NCI-H82 (cell line): Measurements from ENCODE around the gene SCNM1.
"Not testable (repeated sequence)": the region's sequence is repeated elsewhere in the genome, so short reads cannot be mapped to it uniquely, and the experiment has no call there.

ENCODE experiments used
- DNase-seq: peaks from one replicate; lab custom pipeline; 2025; lab: John Stamatoyannopoulos, UW

Gene SCNM1

DNA sequence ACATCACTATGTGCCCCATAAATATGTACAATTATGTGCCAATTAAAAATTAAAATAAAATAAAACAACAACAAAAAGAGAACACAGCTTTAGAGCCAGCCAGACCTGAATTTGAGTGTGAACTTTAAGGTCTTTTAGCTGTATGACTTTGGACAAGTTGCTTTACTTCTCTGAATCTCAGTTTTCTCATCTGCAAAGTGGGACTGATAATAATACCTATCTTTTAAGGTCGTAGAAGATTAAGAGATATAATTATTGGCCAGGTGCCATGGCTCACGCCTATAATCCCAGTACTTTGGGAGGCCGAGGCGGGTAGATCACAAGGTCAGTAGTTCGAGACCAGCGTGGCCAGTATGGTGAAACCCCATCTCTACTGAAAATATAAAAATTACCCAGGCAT, 27.4 kb downstream of the SCNM1 start:
- peak; percentile 37 for DNase-seq

DNA sequence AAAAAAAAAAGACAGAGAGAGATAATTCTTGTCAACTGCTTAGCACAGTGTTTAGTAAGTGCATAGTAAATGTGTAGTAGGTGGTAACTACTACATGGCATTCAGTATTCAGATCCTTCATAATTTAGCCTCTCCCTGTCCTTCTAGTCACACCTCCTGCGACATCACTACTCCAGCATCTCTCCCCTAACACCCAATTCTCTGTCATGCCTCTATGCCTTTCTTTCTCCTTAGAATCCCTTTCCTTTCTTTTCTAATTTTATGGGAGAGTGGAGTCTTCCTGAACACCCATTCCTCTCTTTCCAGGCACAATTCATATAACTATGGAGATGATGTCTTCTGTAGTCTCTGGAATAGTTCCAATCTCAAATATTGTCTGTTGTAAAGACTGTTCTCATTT, 27.9 kb downstream of the SCNM1 start:
- DNase-seq: no peak

DNA sequence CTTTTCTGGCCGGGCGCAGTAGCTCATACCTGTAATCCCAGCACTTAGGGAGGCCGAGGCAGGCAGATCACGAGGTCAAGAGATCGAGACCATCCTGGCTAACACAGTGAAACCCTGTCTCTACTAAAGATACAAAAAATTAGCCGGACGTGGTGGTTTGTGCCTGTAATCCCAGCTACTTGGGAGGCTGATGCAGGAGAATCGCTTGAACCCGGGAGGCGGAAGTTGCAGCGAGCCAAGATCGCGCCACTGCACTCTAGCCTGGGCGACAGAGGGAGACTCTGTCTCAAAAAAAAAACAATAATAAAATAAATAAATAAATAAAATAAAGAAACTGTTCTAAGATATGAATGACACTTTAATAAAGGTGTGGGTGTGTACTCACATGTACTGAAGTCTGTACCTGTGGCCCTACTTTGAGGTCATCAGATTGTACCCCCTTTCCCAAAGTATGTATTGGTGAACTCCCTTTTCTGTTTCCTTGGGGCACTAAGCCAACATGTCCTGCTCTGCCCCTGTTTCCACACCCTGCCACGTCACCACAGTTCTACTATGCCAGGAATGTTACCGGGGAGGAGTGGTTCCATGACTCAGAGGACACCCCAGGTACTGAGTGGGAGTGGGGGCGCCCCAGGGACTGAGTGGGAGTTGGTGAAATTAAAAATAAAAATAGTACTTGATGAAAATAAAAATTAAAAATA, 29.1 kb downstream of the SCNM1 start:
- not testable (repeated sequence) for DNase-seq

DNA sequence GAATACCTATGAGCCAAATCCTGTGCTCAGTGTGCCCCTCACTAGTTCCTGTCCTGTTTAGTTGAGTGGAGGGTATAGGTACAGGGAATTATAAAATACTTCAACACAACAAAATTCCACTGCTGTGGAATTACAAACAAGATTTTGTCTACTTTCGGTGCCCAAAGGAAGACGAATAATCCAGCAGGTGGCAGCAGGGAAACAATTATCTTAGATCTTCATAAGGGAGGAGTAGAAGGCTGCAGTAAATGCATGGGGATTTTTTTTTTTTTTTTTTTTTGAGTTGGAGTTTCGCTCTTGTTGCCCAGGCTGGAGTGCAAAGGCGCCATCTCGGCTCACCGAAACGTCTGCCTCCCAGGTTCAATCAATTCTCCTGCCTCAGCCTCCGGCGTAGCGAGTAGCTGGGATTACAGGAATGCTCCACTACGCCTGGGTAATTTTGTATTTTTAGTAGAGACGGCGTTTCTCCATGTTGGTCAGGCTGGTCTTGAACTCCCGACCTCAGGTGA, 30.4 kb downstream of the SCNM1 start:
- DNase-seq: peak; percentile 93

DNA sequence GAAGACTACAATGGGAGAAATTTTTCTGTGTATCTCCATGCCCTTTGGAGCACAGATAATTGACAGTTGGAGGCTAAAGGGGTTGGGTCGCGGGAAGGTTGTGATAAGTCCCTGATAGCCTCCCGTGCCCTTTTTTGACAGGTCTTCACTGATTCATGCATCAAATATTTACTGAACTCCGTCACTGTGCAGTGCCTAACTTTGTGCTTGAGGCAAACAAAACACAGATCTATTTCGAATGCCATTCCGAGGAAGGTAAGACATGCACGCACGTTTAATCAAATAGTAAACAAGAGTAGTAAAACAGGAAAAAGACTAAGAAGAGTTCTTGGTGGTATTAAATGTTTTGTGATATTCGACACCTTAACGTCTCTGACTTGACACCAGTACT, 31.9 kb downstream of the SCNM1 start:
- DNase-seq: no peak

DNA sequence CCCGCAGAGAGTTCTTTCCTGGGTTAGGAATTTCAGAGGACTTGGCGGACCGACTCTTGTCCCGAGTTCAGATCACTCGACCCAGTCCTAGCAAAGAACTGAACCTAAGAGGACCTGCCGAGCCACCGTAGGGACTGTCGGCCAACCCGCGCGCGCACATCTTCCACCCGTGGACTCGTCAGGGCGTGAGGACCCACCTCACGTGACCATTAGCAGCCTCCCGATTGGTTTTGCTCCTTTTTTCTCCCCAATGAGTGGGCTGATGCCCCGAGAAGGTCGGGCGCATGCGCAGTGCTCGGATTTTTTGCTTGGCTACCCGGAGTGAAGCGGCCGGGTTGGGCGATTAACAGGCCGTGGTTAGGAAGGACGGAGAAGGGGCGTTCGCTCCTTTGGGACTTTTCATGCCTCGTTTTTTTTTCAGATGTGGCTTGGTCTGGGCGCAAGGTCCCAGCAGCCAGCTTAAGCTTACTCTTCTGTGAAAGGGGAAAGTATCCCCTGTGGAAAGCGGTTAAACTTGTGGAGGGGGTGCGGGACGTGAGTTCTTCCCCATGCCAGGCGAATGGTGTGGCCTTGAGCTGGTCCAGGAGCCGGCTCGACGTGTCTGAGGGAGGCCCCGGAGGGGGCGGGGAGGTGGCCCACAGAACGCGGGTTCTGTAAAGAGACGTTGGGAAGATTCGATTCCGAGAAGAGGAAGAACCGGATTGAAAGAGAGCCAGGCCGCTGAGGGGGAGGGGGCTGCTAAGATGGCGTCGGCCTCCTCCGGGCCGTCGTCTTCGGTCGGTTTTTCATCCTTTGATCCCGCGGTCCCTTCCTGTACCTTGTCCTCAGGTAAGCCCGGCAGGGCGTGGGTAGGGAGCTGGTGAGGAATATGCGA, 32.5 kb downstream of the SCNM1 start, which contains the start of gene PIP5K1A:
Gene PIP5K1A (plus strand): TSS at position 299 of the 874 bp plus-strand sequence. CDS start 445 bp downstream, at position 744.
- DNase-seq: peak; percentile 100

DNA sequence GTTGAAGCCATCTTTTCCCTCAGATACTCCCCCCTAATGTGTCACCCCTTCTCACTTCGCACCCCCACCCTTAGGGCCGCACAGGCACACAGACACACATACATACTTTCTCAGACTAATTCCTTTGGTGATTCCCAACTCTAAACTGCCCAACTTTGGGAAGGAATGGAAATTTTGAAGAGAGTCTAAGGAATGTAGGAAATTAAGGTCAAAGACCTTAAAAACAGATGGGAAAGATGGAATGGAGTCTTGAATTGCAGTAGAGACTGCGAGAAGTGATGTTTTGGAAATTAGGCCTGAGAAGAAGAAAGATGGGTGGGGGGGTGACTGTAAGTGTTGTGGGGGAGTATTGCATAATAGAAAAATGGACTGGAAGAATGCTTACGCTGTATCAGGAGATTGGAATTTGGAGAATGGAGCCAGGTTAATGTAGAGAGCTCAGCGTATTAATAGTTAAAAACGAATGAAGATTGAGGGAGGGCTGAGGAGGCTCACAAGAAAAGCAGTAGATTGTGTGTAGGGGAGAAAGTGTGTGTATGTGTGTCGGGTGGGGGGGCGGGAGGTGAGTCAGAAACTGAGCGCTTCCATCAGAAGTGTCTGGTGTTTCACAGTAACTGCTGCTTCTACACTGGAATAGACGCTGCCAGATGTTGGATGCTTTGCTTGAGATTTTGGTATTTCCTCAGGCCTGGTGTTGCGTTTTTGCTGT, 34.1 kb downstream of the SCNM1 start:
- peak; percentile 13 for DNase-seq

DNA sequence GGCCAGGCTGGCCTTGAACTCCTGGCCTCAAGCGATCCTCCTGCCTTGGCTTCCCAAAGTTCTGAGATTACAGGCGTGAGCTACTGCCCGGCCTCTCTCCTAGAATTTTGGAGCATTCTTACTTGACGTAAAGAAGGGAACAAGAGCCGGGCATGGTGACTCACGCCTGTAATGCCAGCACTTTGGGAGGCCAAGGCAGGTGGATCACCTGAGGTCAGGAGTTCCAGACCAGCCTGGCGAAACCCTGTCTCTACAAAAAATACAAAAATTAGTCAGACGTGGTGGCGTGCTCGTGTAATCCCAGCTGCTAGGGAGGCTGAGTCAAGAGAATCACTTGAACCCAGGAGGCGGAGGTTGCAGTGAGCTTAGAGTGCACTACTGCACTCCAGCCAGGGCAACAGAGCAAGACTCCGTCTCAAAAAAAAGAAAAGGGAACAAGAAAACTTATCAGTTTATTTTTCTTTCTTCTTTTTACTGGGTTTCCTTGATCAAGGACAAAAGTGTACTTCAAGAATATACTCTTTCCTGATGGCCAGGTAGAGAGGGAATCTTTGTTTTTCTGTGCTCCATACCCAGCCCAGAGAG, 39.5 kb downstream of the SCNM1 start:
- DNase-seq: not testable (repeated sequence)

DNA sequence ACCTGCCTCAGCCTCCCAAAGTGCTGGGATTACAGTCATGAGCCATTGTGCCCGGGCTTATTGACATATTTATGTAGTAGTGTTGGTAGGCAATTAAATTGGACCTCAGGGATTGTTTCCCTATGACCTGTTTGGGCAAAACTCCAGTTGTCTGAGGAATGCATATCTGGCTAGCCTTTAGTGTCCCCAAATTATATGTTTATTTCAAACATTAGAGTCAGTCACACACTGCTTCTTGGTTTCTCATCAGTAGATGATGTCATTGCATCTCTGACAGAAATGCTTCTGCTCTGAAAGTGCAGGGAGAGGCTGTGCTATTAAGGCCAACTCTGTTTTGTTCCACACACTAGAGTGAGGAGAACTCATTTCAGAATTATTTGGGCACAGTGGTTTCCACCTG, 44.9 kb downstream of the SCNM1 start:
- DNase-seq: no peak

DNA sequence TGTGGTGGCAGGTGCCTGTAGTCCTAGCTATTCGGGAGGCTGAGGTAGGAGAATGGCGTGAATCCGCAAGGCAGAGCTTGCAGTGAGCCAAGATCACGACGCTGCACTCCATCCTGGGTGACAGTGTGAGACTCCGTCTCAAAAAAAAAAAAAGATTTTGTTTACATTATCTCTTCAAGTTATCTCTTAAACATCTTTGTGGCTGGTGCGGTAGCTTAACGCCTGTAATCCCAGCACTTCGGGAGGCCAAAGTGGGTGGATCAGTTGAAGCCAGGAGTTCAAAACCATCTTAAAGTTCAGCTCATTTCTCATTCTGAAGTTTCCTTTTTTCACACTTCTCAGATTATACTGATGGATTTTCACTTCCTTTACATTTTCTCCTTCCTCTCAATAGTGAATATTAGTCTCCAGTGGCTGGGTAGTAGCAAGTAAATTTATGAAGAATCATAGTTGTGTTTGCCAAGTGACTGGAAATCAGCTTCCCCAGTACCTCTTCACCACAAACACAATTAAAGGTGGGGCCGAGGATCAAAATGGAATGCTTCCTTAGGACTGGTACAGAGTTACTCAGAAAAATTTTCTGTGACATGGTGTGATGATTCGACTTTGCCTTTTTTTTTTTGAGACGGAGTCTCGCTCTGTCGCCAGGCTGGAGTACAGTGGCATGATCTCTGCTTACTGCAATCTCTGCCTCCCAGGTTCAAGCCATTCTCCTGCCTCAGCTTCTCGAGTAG, 46.2 kb downstream of the SCNM1 start:
- DNase-seq: peak; percentile 34

DNA sequence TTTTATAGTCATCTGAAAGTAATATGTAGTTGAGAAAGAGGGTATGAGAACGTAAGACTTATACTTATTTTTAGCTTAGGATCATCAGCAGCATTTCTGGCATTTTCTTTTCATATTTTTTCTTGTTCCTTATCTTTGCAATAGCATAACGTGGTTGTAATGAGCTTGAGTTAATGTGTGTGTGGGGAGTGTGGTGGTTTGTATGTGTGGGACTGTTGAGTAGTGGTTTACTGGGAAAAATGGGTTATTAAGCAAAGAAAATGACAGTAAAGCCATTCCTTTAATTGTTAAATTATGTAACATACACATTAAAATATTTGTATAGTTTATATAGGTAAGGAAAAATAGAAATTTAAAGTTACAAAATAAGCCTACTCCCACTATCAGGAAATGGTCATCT, 47.6 kb downstream of the SCNM1 start:
- no peak for DNase-seq
